Measurements from ENCODE around the gene CHST15.

DNA sequence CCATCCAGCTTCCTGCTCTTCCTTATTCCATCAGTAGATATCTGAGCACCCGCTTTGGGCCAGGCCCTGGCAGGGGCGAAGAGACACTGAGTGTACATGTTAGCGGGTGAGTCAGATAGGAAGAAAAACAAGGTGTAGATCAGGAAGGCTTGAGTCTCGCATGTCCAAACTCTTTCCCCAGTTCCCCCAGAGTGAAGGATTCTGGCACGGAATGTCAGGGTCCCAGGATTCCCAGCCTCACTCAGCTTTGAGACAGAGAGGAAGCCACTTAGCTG is 24.1 kb upstream of the CHST15 start:
- TF ChIP-seq, protein P1, sequence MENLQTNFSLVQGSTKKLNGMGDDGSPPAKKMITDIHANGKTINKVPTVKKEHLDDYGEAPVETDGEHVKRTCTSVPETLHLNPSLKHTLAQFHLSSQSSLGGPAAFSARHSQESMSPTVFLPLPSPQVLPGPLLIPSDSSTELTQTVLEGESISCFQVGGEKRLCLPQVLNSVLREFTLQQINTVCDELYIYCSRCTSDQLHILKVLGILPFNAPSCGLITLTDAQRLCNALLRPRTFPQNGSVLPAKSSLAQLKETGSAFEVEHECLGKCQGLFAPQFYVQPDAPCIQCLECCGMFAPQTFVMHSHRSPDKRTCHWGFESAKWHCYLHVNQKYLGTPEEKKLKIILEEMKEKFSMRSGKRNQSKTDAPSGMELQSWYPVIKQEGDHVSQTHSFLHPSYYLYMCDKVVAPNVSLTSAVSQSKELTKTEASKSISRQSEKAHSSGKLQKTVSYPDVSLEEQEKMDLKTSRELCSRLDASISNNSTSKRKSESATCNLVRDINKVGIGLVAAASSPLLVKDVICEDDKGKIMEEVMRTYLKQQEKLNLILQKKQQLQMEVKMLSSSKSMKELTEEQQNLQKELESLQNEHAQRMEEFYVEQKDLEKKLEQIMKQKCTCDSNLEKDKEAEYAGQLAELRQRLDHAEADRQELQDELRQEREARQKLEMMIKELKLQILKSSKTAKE (CRISPR knock-in tag; IDR thresholded peaks at IDR 0.05; ENCODE audit: borderline replicate concordance) = no peak
- TF ChIP-seq, protein P2, sequence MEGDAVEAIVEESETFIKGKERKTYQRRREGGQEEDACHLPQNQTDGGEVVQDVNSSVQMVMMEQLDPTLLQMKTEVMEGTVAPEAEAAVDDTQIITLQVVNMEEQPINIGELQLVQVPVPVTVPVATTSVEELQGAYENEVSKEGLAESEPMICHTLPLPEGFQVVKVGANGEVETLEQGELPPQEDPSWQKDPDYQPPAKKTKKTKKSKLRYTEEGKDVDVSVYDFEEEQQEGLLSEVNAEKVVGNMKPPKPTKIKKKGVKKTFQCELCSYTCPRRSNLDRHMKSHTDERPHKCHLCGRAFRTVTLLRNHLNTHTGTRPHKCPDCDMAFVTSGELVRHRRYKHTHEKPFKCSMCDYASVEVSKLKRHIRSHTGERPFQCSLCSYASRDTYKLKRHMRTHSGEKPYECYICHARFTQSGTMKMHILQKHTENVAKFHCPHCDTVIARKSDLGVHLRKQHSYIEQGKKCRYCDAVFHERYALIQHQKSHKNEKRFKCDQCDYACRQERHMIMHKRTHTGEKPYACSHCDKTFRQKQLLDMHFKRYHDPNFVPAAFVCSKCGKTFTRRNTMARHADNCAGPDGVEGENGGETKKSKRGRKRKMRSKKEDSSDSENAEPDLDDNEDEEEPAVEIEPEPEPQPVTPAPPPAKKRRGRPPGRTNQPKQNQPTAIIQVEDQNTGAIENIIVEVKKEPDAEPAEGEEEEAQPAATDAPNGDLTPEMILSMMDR (CRISPR knock-in tag; IDR thresholded peaks at IDR 0.05) = no peak
- TF ChIP-seq TCF7 (IDR thresholded peaks at IDR 0.05; ENCODE audit: low read depth) (no peak), ZNF737 (CRISPR knock-in tag; IDR thresholded peaks at IDR 0.05; ENCODE audit: borderline replicate concordance) (no peak), HOXA5 (CRISPR knock-in tag; IDR thresholded peaks at IDR 0.05) (no peak), POLR2A (IDR thresholded peaks at IDR 0.05; ENCODE audit: insufficient read depth in 1 of 2, low read depth in 2 of 2, low read length in 2 of 2) (no peak), ZNF10 (CRISPR knock-in tag; IDR thresholded peaks at IDR 0.05; ENCODE audit: borderline replicate concordance, low read depth) (no peak), POLR2AphosphoS2 (IDR thresholded peaks at IDR 0.05; ENCODE audit: low read depth, low read length) (no peak), EP300 (IDR thresholded peaks at IDR 0.05; ENCODE audit: low read depth in 2 of 2, low read length in 2 of 2) (no peak), EP300 (CRISPR knock-in tag; IDR thresholded peaks at IDR 0.05; ENCODE audit: borderline replicate concordance) (no peak), CREB1 (IDR thresholded peaks at IDR 0.05) (no peak), CREB1 (CRISPR knock-in tag; IDR thresholded peaks at IDR 0.05) (no peak)
- TF ChIP-seq, protein P3, sequence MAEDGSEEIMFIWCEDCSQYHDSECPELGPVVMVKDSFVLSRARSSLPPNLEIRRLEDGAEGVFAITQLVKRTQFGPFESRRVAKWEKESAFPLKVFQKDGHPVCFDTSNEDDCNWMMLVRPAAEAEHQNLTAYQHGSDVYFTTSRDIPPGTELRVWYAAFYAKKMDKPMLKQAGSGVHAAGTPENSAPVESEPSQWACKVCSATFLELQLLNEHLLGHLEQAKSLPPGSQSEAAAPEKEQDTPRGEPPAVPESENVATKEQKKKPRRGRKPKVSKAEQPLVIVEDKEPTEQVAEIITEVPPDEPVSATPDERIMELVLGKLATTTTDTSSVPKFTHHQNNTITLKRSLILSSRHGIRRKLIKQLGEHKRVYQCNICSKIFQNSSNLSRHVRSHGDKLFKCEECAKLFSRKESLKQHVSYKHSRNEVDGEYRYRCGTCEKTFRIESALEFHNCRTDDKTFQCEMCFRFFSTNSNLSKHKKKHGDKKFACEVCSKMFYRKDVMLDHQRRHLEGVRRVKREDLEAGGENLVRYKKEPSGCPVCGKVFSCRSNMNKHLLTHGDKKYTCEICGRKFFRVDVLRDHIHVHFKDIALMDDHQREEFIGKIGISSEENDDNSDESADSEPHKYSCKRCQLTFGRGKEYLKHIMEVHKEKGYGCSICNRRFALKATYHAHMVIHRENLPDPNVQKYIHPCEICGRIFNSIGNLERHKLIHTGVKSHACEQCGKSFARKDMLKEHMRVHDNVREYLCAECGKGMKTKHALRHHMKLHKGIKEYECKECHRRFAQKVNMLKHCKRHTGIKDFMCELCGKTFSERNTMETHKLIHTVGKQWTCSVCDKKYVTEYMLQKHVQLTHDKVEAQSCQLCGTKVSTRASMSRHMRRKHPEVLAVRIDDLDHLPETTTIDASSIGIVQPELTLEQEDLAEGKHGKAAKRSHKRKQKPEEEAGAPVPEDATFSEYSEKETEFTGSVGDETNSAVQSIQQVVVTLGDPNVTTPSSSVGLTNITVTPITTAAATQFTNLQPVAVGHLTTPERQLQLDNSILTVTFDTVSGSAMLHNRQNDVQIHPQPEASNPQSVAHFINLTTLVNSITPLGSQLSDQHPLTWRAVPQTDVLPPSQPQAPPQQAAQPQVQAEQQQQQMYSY (CRISPR knock-in tag; IDR thresholded peaks at IDR 0.05) = no peak
- TF ChIP-seq, protein P4, sequence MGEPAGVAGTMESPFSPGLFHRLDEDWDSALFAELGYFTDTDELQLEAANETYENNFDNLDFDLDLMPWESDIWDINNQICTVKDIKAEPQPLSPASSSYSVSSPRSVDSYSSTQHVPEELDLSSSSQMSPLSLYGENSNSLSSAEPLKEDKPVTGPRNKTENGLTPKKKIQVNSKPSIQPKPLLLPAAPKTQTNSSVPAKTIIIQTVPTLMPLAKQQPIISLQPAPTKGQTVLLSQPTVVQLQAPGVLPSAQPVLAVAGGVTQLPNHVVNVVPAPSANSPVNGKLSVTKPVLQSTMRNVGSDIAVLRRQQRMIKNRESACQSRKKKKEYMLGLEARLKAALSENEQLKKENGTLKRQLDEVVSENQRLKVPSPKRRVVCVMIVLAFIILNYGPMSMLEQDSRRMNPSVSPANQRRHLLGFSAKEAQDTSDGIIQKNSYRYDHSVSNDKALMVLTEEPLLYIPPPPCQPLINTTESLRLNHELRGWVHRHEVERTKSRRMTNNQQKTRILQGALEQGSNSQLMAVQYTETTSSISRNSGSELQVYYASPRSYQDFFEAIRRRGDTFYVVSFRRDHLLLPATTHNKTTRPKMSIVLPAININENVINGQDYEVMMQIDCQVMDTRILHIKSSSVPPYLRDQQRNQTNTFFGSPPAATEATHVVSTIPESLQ (CRISPR knock-in tag; conservative IDR thresholded peaks at IDR 0.05) = no peak

Measured in HepG2 (cell line).